Suppressor macrophage treated with lipopolysaccharide for 4 hours (primary cell): ENCODE data around the gene RNF213.
"Not testable (repeated sequence)": the region's sequence is repeated elsewhere in the genome, so short reads cannot be mapped to it uniquely, and the experiment has no call there.

Experiments
- DNase-seq: peaks from one replicate; pipeline ENCODE4 v3.0.0-alpha.2; 2020

The RNF213 gene

GRCh38 chr17:80272366-80272765 is 11.7 kb downstream of the RNF213 start:
- no peak for DNase-seq

GRCh38 chr17:80274331-80274730 is 13.7 kb downstream of the RNF213 start:
- DNase-seq, result no peak

- DNase-seq, result no peak
Measured at GRCh38 chr17:80274871-80275449, 14.3 kb downstream of the RNF213 start.

- DNase-seq, result not testable (repeated sequence)
Measured at GRCh38 chr17:80275857-80276256, 15.2 kb downstream of the RNF213 start.

GRCh38 chr17:80277751-80278671 is 17.4 kb downstream of the RNF213 start:
- no peak for DNase-seq

GRCh38 chr17:80279895-80280294 is 19.2 kb downstream of the RNF213 start:
- DNase-seq, result no peak

GRCh38 chr17:80281516-80281915 is 20.9 kb downstream of the RNF213 start:
- no peak for DNase-seq

- no peak for DNase-seq
Measured at GRCh38 chr17:80283116-80283852, 22.6 kb downstream of the RNF213 start.

GRCh38 chr17:80284631-80285030 is 24.0 kb downstream of the RNF213 start:
- no peak for DNase-seq

GRCh38 chr17:80285237-80285920 is 24.7 kb downstream of the RNF213 start:
- no peak for DNase-seq

GRCh38 chr17:80286638-80286960 is 25.9 kb downstream of the RNF213 start:
- DNase-seq, result no peak

GRCh38 chr17:80287038-80287437 is 26.4 kb downstream of the RNF213 start:
- no peak for DNase-seq

- DNase-seq, result no peak
Measured at GRCh38 chr17:80287806-80288567, 27.3 kb downstream of the RNF213 start.

GRCh38 chr17:80289616-80290015 is 29.0 kb downstream of the RNF213 start:
- no peak for DNase-seq

- no peak for DNase-seq
Measured at GRCh38 chr17:80290156-80290555, 29.5 kb downstream of the RNF213 start.

- DNase-seq, result no peak
Measured at GRCh38 chr17:80291260-80291659, 30.6 kb downstream of the RNF213 start.

- DNase-seq, result no peak
Measured at GRCh38 chr17:80291691-80292487, 31.2 kb downstream of the RNF213 start.

GRCh38 chr17:80292521-80292971 is 31.9 kb downstream of the RNF213 start:
- no peak for DNase-seq

- peak; percentile 60 for DNase-seq
Measured at GRCh38 chr17:80294210-80294609, 33.6 kb downstream of the RNF213 start.

- no peak for DNase-seq
Measured at GRCh38 chr17:80294653-80295052, 34.0 kb downstream of the RNF213 start.

GRCh38 chr17:80295146-80295545 is 34.5 kb downstream of the RNF213 start:
- DNase-seq, result no peak
